ENCODE results near the gene CYB5B.

- no peak for TF ChIP-seq NRF1 (IDR thresholded peaks at IDR 0.05; ENCODE audit: low read depth, low read length)
- TF ChIP-seq CTCF (IDR thresholded peaks at IDR 0.05): no peak
- TF ChIP-seq RAD21 (IDR thresholded peaks at IDR 0.05; ENCODE audit: low read length): no peak
- no peak for TF ChIP-seq YY1 (IDR thresholded peaks at IDR 0.05; ENCODE audit: low read depth)
- no peak for TF ChIP-seq NFIC (IDR thresholded peaks at IDR 0.05; ENCODE audit: borderline replicate concordance)
- TF ChIP-seq REST (IDR thresholded peaks at IDR 0.05; ENCODE audit: low read depth, low read length): no peak
- no peak for TF ChIP-seq SIN3A (IDR thresholded peaks at IDR 0.05; ENCODE audit: borderline replicate concordance, low read depth, low read length)
Measured at GRCh38 chr16:69451166-69451565, 26.7 kb downstream of the CYB5B start.

All from SK-N-SH (cell line).